Stimulated activated CD4-positive, alpha-beta T cell treated with anti-CD3 and anti-CD28 coated beads, Interleukin-15, amount 100 ng/mL, for 48 hours (primary cell): ENCODE data around the gene DMRTA2.

Experiments
- DNase-seq, 2 donors: peaks; one replicate each; pipeline ENCODE4 v3.0.0-alpha.2; 2020; ENCODE audit warnings: low read depth in 2 of 2

The DMRTA2 gene

GRCh38 chr1:50424045-50424883, 1.0 kb upstream of the DMRTA2 start:
- no peak for DNase-seq

- DNase-seq: no peak
Observed at GRCh38 chr1:50423670-50424000, 392 bp upstream of the DMRTA2 start.

- DNase-seq: no peak
Observed at GRCh38 chr1:50422675-50422945, 633 bp downstream of the DMRTA2 start.

- DNase-seq: no peak
Observed at GRCh38 chr1:50421768-50422674, 1.2 kb downstream of the DMRTA2 start.

- no peak for DNase-seq
Observed at GRCh38 chr1:50421366-50421748, 1.9 kb downstream of the DMRTA2 start.

GRCh38 chr1:50420689-50421365, 2.4 kb downstream of the DMRTA2 start:
- no peak for DNase-seq

GRCh38 chr1:50419907-50420677, 3.2 kb downstream of the DMRTA2 start:
- no peak for DNase-seq

- no peak for DNase-seq
Observed at GRCh38 chr1:50419192-50419906, 3.9 kb downstream of the DMRTA2 start.

- no peak for DNase-seq
Observed at GRCh38 chr1:50418600-50419109, 4.6 kb downstream of the DMRTA2 start.

GRCh38 chr1:50417946-50418599, 5.2 kb downstream of the DMRTA2 start:
- DNase-seq: no peak

- no peak for DNase-seq
Observed at GRCh38 chr1:50417507-50417906, 5.7 kb downstream of the DMRTA2 start.

- no peak for DNase-seq
Observed at GRCh38 chr1:50416553-50417453, 6.4 kb downstream of the DMRTA2 start.

- DNase-seq: no peak
Observed at GRCh38 chr1:50416150-50416527, 7.1 kb downstream of the DMRTA2 start.

GRCh38 chr1:50415235-50416149, 7.8 kb downstream of the DMRTA2 start:
- DNase-seq: no peak

- no peak for DNase-seq
Observed at GRCh38 chr1:50414853-50415234, 8.4 kb downstream of the DMRTA2 start.

- no peak for DNase-seq
Observed at GRCh38 chr1:50412813-50413476, 10.3 kb downstream of the DMRTA2 start.

GRCh38 chr1:50405814-50406213, 17.4 kb downstream of the DMRTA2 start:
- DNase-seq: no peak
